Activated CD8-positive, alpha-beta memory T cell treated with anti-CD3 and anti-CD28 coated beads, Interleukin-2, amount 50 U/mL, for 24 hours (primary cell): ENCODE measurements around the gene NARF.
A peak's percentile ranks its signal among the peaks of the same experiment; 100 is the strongest.
"Not testable (repeated sequence)": the region's sequence is repeated elsewhere in the genome, so short reads cannot be mapped to it uniquely, and the experiment has no call there.

Experiments used
- DNase-seq: peaks from one replicate; pipeline ENCODE4 v3.0.0-alpha.2; 2020; ENCODE audit errors: extremely low read depth

NARF gene

DNA sequence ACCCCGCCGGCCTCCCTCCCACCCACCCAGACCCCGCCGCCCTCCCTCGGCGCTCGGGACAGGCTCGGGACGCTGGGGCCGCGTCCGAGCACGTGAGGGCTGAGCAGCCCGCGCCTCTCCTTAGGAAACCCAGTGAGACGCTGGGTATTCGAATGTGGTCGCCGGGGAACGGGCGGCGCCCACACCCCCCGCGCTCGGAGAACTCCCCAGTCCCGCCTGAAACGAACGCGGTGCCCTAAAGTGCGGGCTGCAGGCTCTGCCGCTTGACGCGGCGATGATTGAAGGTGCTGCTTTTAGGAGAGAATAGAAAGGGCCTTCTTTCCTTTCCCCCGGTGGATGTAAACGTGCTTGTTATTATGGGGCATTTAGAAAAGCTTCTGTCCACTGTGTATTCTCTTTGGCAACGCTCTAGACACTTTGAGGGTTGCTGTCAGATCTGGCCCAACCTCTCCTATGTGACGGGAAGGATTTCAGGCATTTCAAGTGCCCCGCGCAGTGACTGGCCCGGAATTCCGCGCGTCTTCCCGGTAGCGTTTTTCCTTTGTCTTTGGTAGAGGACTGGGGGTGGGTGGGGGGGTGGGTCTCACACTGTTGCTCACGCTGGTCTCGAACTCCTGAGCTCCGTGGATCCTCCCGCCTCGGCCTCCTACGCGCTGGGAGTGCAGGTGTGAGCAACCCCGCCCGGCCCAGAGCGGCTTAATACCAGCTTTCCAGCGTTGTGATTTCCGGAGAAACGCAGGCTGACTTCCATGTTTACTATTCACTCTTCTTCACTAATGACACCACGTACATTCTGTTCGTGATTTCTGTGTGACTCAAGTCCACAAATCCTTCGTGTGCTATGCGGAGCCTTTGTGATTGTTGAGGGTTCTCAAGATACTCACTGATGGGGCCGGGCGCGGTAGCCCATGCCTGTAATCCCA is 39.2 kb downstream of the NARF start:
- no peak for DNase-seq

DNA sequence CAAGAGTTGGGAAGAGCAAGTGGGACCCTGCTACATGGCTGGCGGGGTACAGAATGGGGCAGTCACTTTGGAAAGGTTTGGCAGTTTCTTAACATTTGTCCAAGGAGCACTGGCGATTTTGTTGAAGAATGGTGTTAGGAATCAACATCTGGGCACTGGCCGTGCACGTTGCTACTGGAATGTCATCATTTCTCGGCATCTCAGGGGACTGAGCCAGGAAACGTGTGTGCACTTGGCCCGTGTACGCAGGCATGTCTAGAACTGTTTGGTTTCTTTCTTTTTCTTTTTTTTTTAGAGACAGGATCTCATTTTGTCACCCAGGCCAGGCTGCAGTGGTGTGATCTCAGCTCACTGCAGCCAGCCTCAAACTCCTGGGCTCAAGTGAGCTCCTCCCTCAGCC is 43.7 kb downstream of the NARF start:
- no peak for DNase-seq

DNA sequence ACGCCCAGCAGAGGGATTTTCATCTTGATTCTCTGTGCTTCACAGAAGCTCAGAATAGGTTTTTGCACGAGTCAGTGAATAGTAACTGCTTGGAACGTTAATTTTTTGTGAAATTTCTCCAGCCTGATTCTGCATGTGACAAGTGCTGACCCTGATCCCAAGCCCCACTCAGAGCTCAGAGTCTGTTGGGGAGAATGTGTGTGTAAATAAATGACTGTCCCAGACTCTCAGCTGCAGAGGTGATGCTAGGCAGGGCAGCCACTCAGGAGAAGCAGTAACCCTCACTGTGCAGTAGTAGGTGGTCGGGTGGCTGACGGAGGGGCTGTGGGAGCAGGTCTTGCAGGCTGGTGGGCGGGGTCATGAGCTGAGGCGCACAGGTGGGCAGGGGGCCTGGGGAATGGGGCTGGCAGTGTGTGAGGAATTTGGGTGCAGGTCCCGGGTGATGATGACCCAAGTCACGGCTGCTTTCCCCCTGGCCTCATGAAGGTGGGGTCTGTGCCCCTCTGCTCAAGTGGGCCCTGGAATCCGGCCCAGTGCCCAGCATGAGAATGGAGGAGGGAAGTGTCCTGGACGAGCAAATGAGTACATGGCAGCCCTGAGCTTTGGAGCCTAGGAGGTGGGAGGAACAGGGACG is 44.7 kb downstream of the NARF start:
- DNase-seq, result no peak

DNA sequence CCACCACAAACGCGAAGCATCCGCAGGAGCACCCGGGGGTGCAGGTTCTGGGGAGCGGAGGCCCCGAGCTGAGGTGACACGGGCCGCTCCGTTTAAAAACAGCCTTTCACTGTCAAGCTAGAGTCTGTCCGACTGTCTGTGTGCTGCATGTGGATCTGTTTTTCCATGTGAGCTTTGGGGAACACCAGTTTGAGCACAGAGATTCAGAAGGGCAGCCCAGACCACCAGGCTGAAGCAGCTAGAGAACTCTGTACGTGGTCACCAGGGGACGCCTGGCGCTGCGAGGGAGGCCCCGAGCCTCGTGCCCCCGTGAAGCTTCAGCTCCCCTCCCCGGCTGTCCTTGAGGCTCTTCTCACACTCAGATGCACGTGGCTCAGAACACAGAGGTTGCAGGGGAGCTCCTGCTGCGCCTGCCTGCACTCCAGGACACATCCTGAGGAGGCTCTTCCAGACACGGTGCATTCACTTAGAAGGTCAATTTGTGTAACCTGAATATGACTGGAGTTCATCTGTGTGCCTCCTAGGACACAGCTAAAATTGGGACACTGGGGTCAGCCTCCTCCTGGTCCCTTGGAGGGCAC is 45.3 kb downstream of the NARF start:
- DNase-seq, result no peak

DNA sequence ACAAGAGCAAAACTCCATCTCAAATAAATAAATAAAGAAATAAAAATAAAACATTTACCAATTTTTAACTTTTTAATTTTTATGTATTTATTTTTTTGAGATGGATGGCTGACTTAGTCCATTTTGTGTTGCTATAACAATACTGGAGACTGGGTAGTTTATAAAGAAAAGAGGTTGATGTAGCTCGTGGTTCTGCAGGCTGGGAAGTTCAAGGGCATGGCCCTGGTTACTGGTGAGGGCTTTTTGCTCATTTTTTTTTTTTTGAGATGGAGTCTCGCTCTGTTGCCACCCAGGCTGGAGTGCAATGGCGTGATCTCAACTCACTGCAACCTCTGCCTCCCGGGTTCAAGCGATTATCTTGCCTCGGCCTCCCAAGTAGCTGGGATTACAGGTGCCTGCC is 46.8 kb downstream of the NARF start:
- no peak for DNase-seq

DNA sequence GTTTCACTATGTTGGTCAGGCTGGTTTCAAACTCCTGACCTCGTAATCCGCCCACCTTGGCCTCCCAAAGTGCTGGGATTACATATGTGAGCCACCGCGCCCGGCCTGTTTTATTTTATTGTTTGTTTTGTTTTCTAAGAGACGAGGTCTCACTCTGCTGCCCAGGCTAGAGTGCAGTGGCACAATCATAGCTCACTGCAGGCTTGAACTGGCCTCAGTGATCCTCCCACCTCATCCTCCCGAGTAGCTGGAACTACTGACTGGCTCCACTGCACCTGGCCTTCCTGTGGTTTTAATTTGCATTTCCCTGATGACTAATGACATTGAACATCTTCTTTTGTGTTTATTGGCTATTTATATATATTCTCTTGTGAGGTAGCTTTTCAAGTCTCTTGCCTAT is 47.9 kb downstream of the NARF start:
- DNase-seq, result not testable (repeated sequence)

DNA sequence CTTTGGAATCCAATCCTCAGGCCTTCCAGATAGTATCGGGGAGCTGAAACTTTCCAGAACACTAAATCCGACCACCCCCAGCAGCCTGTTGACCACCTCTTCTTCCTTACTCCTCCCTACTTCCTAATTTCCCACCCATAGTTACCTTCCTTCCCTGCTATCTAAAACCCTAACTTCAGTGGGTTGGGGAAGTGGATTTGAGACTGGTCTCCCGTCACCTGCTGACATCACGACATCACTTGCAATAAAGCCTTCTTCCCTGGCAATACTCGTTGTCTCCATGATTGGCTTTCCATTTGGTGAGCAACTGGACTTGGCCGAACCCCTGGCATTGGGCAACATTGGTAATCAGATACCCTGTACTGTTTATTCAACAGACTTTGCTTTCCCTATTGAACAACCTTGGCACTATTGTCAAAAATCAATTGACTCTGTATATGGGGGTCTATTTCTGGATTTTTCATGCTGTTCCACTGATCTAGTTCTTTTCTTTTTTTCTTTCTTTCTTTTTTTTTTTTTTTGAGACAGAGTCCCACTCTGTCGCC is 49.2 kb downstream of the NARF start:
- no peak for DNase-seq

DNA sequence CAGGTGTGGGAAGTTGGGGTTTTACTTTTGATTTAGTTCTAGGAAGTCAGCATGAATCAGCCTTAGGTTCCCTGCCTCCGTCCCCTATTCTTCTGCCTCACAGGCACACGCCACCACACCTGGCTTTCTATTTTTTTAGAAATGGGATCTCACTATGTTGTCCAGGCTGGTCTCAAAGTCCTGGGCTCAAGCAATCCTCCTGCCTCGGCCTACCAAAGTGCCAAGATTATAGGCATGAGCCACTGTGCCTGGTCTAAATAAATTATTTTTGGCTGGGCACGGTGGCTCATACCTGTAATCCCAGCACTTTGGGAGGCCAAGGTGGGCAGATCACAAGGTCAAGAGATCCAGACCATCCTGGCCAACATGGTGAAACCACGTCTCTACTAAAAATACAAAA is 53.1 kb downstream of the NARF start:
- not testable (repeated sequence) for DNase-seq

DNA sequence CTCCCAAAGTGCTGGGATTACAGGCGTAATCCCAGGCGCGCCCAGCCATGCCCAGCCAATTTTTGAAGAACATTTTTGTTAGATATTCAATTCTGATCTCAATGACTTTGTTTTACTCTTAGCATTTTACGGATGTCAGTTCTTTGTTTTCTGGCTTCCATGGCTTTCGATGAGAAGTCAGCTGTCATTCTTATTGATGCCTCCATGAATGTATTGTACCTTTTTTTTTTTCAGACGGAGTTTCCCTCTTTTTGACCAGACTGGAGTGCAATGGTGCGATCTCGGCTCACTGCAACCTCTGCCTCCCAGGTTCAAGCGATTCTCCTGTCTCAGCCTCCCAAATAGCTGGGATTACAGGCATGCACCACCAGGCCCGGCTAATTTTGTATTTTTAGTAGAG is 55.3 kb downstream of the NARF start:
- DNase-seq, result not testable (repeated sequence)

DNA sequence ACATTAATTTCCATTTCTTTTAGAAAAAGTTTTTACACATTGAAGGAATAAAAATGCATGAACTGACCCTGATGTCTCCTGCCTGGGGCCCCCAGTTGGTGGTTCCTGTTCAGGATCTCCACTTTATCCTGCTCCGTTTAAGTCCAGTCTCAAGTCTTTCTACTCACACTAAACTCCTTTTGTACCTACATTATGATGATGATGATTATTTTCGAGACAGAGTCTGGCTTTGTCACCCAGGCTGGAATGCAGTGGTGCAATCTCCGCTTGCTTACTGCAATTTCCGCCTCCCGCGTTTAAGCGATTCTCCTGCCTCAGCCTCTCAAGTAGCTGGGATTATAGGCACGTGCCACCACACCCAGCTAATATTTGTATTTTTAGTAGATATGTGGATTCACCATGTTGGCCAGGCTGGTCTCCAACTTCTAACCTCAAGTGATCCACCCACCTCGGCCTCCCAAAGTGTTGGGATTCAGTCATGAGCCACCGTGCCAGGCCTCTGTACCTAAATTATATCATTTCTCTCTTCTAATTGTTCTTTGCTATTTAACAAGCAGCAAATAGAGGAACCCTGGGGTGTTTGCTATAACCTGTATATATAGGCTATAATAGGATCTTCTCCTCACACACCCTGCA is 58.8 kb downstream of the NARF start:
- no peak for DNase-seq

DNA sequence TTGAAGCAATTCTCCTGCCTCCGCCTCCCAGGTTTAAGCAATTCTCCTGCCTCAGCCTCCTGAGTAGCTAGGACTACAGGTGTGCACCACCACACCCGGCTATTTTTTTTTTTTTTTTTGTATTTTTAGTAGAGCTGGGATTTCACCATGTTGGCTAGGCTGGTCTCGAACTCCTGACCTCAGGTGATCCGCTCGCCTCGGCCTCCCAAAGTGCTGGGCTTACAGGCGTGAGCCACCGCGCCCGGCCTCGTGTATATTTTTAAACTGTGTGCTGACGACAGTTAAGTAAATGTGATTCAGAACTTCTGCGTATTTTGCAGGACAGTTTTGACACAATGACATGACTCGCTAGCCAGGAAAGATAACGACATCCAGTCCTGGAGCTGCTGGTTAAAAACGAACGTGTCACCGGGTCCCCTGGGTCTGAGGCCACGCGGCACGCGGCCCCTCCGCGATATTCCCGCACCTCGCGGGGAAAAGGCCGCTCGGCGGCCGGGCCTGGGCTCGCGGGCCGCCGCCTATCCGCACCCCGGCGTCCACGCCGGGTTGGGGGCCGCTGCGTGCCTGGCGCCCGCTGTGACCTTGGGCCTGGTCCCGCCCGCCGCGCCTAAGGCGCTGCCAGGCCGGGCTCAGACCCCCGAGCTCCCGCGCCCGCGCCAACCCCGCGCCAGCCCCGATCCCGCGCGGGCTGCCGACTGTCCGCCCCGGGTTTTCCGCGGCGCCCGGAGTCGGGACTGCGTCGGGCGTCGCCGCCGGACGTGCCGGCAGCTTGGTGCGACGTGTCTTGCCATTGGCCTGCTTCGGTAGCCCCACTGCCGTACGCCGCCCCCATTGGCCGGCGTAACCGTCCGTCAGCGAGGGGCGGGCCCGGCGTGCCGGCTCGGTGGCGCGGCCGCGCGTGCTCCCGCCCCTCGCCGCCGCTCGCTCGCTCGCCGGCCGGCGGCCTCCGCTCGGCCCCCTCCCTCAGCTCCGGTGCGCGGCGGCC is 60.6 kb downstream of the NARF start, which contains the start of gene FOXK2:
Gene FOXK2 (plus strand): TSS at position 907 of the 985 bp plus-strand sequence. CDS start 157 bp downstream, outside the sequence.
- DNase-seq, result peak; percentile 71

DNA sequence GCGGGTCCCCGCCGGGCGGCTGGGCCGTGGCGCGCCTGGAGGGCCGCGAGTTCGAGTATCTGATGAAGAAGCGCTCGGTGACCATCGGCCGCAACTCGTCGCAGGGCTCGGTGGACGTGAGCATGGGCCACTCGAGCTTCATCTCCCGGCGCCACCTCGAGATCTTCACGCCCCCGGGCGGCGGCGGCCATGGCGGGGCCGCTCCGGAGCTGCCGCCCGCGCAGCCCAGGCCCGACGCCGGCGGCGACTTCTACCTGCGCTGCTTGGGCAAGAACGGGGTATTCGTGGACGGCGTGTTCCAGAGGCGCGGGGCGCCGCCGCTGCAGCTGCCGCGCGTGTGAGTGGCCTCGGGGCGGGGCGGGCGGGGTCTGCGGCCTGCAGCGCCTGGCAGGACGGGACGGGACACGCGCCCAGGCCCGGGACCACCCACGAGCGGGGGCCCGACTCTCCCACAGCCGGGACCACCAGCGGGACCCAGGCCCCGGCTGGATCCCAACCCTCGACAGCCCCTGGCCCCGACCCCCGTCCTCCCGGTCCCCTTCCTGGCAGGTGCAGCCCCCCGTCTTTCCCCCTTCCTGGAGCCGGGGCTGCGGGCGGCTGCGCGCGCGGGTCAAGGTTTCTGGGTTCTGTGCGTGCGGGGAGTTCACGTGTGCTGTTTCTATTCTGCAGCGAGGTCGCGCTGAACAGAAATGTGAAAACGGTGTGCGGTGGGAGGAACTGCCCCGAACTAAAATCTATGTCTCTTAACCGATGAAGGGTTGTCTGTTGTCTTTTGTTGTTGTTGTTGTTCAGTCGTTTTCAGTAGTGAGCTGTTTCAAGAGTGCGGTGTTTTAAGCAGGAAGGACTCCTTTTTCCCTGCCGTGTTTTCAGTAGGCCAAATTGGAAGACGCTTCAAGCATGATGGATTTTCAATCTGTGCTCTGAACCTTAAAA is 61.7 kb downstream of the NARF start:
- DNase-seq, result no peak

DNA sequence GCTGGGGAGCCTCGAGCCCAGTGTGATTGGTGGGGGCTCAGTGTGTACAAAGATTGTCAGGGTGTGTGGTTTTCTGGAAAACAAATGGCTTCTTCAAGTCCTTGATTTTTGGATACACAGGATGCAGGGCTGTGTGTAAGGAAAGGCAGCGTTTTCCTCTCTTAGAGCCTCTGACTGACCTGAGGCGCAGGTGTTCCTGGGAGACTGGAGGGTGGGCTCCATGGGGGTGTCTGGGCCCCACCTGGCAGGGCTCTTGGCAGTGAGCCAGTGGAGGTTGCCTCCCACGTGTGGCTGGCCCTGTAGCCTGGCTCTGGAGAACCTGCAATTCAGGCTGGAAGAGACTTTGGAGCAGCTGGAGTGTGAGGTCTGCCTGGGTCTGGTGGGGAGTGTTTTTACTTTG is 66.0 kb downstream of the NARF start:
- DNase-seq, result no peak

DNA sequence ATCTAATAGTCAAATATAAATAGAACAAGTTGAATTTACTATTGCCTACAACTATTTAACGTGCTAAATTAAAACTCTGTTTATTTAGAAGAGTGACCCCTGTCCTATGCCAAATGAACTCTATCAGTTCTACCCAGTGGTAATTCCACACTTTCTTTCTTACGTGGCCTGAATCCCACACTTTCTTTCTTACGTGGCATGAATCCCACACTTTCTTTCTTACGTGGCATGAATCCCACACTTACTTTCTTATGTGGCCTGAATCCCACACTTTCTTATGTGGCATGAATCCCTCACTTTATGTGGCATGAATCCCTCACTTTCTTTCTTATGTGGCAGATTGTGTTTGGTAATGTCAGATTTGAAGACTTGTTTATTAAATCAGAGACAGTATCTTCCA is 67.2 kb downstream of the NARF start:
- no peak for DNase-seq

DNA sequence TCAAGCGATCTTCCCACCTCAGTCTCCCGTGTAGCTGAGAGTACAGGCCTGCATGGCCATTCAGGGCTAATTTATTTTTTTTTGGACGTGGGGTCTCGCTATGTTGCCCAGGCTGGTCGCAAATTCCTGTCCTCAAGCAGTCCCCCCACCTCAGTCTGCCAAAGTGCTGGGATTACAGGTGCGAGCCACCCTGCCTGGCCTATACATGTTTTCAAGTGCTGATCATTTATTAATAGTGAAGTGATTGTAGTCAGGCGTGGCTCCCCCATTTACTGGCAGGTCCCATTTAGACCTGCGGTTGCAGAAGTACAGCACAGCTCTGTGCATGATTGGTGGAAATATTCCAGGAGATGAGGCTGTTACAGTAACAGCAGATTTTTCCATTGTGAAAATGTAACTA is 69.4 kb downstream of the NARF start:
- DNase-seq, result no peak

DNA sequence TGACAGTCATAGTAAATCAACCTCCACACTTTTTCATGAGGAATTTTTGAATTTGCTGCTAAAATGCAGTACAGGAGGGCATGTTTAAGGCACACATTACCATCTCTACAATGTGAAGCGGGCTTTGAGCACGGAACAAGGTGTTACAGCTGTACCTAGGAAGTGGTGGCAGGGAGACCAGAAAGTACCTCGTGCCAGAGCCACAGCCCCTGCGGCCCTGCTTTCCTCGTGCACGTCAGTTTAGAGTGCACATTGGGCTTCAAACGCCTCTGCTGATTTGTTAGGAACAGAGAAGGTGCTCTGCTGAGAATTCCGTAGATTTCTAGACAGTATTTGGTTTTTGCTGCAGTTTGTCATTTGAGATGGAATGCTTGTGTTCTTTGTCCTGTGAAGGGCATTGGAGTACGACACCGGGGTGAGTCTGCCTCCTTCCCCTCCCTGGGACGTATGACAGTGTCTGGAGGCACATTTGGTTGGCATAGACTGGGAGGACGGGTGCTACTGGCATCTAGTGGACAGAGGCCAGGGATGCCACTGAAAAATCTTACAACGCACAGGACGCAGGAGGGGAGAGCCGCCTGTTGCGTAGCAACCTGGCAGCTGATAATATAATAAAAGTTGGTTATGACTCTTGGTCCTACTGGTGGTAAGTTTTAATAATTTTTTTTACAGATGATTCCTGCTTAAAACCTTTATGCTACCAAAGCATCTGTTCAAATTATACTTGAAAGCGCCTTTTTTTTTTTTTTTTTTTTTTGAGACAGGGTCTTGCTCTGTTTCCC is 70.1 kb downstream of the NARF start:
- no peak for DNase-seq

DNA sequence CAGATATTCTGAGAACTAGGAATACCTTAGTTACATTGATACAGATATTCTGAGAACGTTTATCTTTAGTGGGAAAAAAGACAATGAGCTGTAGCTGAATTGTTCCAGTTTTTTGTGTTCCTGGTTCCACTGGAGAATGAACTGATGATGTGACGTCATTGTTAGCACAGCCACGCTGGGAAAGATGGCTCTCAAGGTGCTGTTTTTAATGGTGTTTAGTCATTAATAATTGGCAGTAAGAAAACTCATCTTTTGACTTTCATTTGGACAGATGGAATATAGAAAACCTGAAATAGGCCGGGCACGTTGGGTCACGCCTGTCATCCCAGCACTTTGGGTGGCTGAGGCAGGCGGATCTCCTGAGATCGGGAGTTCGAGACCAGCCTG is 71.4 kb downstream of the NARF start:
- no peak for DNase-seq

DNA sequence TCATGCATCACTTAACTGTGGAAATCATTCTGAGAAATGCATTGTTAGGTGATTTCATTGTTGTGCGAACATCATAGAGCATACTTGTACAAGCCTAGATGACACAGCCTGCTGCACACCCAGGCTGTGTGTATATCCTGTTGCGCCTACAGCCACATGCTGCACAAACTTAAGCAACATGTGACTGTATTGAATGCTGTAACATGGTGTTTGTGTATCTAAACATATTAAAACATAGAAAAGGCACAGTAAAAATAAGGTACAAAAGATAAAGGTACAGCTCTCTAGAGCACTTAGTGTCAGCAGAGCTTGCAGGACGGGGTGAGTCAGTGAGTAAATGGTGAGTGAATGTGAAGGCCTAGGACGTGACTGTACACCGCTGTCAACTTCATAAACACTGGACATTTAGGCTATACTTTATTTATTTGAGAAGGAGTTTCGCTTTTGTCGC is 72.9 kb downstream of the NARF start:
- no peak for DNase-seq

DNA sequence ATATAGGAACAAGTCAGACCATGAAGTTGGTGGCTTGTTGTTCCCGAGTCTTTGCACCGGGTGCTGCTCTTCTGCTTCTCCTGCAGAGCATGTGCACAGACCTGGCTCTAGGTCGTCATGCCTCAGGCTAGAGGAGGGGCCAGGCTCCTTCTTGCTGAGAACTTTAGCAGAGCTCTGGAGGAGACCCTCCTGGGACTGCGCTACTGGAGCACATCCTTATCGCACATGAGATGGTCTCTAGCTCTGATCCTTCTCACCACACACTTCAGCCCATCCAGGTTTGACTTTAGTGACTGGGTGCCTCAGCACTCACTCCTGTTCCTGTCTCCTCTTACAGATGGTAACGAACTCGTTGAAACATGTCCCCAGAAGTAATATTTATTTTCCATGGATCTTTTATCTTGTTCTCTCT is 75.9 kb downstream of the NARF start:
- no peak for DNase-seq
